ENCODE results near the gene RSAD1.
"Not testable (repeated sequence)": the region's sequence is repeated elsewhere in the genome, so short reads cannot be mapped to it uniquely, and the experiment has no call there.

The RSAD1 gene

GRCh38 chr17:50475362-50475761 lies 3.3 kb upstream of the RSAD1 start:
- CTCF ChIA-PET, result no interaction called here
- DNase-seq (ENCODE audit: extremely low spot score), result no peak
- no peak for TF ChIP-seq ARNT (IDR thresholded peaks at IDR 0.05)
- no peak for TF ChIP-seq ZNF384 (IDR thresholded peaks at IDR 0.05)
- no peak for TF ChIP-seq BHLHE40 (IDR thresholded peaks at IDR 0.05; ENCODE audit: borderline replicate concordance)
- TF ChIP-seq ELF4 (IDR thresholded peaks at IDR 0.05), result no peak
- no peak for TF ChIP-seq SUZ12 (IDR thresholded peaks at IDR 0.05)
- TF ChIP-seq LEF1 (IDR thresholded peaks at IDR 0.05; ENCODE audit: borderline replicate concordance), result no peak
- TF ChIP-seq HDGF (IDR thresholded peaks at IDR 0.05; ENCODE audit: borderline replicate concordance), result no peak
- no peak for TF ChIP-seq FOXA1 (IDR thresholded peaks at IDR 0.05)
- TF ChIP-seq TARDBP (IDR thresholded peaks at IDR 0.05), result no peak
- no peak for TF ChIP-seq PKNOX1 (IDR thresholded peaks at IDR 0.05)
- TF ChIP-seq NFRKB (IDR thresholded peaks at IDR 0.05), result no peak
- no peak for TF ChIP-seq L3MBTL2 (conservative IDR thresholded peaks at IDR 0.05)
- TF ChIP-seq CTBP1 (IDR thresholded peaks at IDR 0.05; ENCODE audit: borderline replicate concordance), result no peak
- TF ChIP-seq FOXM1 (IDR thresholded peaks at IDR 0.05; ENCODE audit: borderline replicate concordance), result no peak
- POLR2A ChIA-PET, result no interaction called here

GRCh38 chr17:50475775-50476544 lies 2.7 kb upstream of the RSAD1 start:
- CTCF ChIA-PET; DNase-seq (ENCODE audit: extremely low spot score): not testable (repeated sequence)

GRCh38 chr17:50476545-50477315 lies 1.9 kb upstream of the RSAD1 start:
- no peak for TF ChIP-seq HDGF (IDR thresholded peaks at IDR 0.05; ENCODE audit: borderline replicate concordance)
- TF ChIP-seq FOXA1 (IDR thresholded peaks at IDR 0.05), result no peak
- TF ChIP-seq ELF4 (IDR thresholded peaks at IDR 0.05), result no peak
- TF ChIP-seq LEF1 (IDR thresholded peaks at IDR 0.05; ENCODE audit: borderline replicate concordance), result no peak
- no peak for TF ChIP-seq NFRKB (IDR thresholded peaks at IDR 0.05)
- no peak for TF ChIP-seq FOXM1 (IDR thresholded peaks at IDR 0.05; ENCODE audit: borderline replicate concordance)
- no peak for TF ChIP-seq SP1 (IDR thresholded peaks at IDR 0.05)
- TF ChIP-seq TARDBP (IDR thresholded peaks at IDR 0.05), result no peak
- DNase-seq (ENCODE audit: extremely low spot score), result no peak
- POLR2A ChIA-PET, result no interaction called here
- CTCF ChIA-PET, result no interaction called here

More at GRCh38 chr17:50475775-50476544, 2.7 kb upstream of the RSAD1 start:
- POLR2A ChIA-PET, result not testable (repeated sequence)

- ChIA-PET POLR2A (interaction anchor here (1.9 to 2.4 kb wide), 2 partner anchors 81 to 150 kb away, joined by 9 to 23 read pairs; partner anchors contain the start of gene LRRC59), CTCF (interaction anchor here (0.6 to 2.1 kb wide), 2 partner anchors 16 to 569 kb away, joined by 3 to 7 read pairs; no protein-coding TSS in a partner anchor)
- TF ChIP-seq HDGF (IDR thresholded peaks at IDR 0.05; ENCODE audit: borderline replicate concordance), result 0 out of 2 replicates have a peak, but pooled peaks have one; percentile 29
- no peak for TF ChIP-seq BHLHE40 (IDR thresholded peaks at IDR 0.05; ENCODE audit: borderline replicate concordance)
- DNase-seq (ENCODE audit: extremely low spot score), result no peak
These were observed 684 bp upstream of the RSAD1 start for GRCh38 chr17:50477976-50478375.

- CTCF ChIA-PET, result interaction anchor here (0.6 to 2.1 kb wide), 15 partner anchors 8 to 225 kb away, joined by 3 to 13 read pairs (median 3); partner anchors contain the start of gene LRRC59
- POLR2A ChIA-PET, result interaction anchor here (0.6 to 2.4 kb wide), 18 partner anchors 8 to 227 kb away, joined by 3 to 23 read pairs (median 4); partner anchors contain the start of genes ACSF2 and LRRC59
- TF ChIP-seq NFRKB (IDR thresholded peaks at IDR 0.05) (no peak), L3MBTL2 (conservative IDR thresholded peaks at IDR 0.05) (peak; percentile 51)
- peak; percentile 85 for DNase-seq (ENCODE audit: extremely low spot score)
These were observed 972 bp downstream of the RSAD1 start for GRCh38 chr17:50479522-50480141.

- TF ChIP-seq SUZ12 (IDR thresholded peaks at IDR 0.05) (no peak), ARNT (IDR thresholded peaks at IDR 0.05) (no peak), LEF1 (IDR thresholded peaks at IDR 0.05; ENCODE audit: borderline replicate concordance) (no peak), ZNF384 (IDR thresholded peaks at IDR 0.05) (no peak), NFRKB (IDR thresholded peaks at IDR 0.05) (no peak), BHLHE40 (IDR thresholded peaks at IDR 0.05; ENCODE audit: borderline replicate concordance) (no peak), FOXK2 (IDR thresholded peaks at IDR 0.05) (no peak)
- ChIA-PET CTCF (interaction anchor here (0.8 to 2.1 kb wide), 5 partner anchors 13 to 118 kb away, joined by 3 to 13 read pairs (median 7); no protein-coding TSS in a partner anchor), POLR2A (interaction anchor here (0.7 to 2.4 kb wide), 11 partner anchors 8 to 227 kb away, joined by 3 to 23 read pairs (median 5); partner anchors contain the start of gene LRRC59)
- DNase-seq (ENCODE audit: extremely low spot score), result no peak
These were observed 1.6 kb downstream of the RSAD1 start for GRCh38 chr17:50480142-50480764.

GRCh38 chr17:50480854-50481490 lies 2.3 kb downstream of the RSAD1 start:
- no peak for DNase-seq (ENCODE audit: extremely low spot score)
- ChIA-PET CTCF (interaction anchor here (0.6 kb wide), 1 partner anchor 48 kb away, joined by 6 read pairs; no protein-coding TSS in a partner anchor), POLR2A (no interaction called here)
- no peak for TF ChIP-seq BHLHE40 (IDR thresholded peaks at IDR 0.05; ENCODE audit: borderline replicate concordance)
